ELF-1 (cell line): Measurements from ENCODE around the gene DCLK2.
"Not testable (repeated sequence)": the region's sequence is repeated elsewhere in the genome, so short reads cannot be mapped to it uniquely, and the experiment has no call there.

Experiments
- DNase-seq: peaks from one replicate; pipeline ENCODE4 v3.0.0-alpha.2; 2016; ENCODE audit warnings: low read depth, low spot score

The DCLK2 gene

GRCh38 chr4:150150629-150151062 lies 72.4 kb downstream of the DCLK2 start:
- DNase-seq = no peak

GRCh38 chr4:150152766-150153165 lies 74.5 kb downstream of the DCLK2 start:
- DNase-seq = no peak

DNA sequence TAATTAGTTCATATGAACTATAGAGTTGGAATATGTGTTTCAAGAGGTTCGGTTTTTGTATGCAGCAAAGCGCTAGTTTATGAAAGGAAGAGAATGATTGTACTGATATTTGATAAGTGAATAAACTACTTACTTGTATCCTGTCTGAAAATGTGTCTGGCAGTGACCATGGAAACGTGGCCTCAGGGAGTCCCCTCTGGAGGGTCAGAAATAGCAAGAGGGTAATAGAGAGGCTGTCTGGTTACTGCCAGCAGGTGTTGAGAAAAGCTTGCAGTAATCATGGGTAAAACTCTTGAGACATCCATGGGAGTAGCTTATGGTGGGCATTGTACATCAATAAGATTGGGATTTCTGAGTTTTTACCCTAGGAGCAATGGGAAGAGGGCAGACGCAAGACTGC lies 77.1 kb downstream of the DCLK2 start:
- no peak for DNase-seq

DNA sequence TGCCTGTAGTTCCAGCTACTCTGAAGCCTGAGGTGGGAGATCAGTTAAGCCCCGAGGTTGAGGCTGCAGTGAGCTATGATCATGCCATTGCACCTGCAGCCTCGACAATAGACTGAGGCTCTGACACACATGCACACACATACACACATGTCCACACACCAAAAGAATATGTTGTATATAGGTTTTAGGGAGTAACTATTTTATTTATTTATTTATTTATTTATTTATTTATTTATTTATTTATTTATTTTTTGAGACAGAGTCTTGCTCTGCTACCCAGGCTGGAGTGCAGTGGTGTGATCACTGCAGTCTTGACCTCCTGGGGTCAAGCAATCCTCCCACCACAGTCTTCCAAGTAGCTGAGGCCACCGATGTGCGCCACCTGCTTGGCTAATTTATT lies 78.3 kb downstream of the DCLK2 start:
- no peak for DNase-seq

GRCh38 chr4:150158041-150158440 lies 79.8 kb downstream of the DCLK2 start:
- no peak for DNase-seq

DNA sequence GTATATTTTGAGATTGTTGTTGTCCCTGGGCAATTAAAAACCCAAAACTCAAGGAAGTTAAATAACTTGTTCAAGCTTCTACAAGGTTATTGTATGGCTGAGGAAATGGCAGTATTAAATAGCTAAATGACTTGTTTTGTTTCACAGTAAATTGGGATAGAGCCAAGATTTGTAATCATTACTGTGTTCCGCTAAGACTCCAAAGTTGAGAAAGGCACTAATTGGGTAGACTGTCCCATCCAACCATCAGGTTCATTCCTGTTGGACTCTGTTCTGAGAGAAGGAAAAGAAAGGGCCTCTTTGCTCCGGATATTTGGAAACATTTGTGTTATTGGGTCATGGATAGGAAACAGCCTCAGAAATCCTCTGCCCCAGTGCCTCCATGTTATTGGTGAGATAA lies 82.2 kb downstream of the DCLK2 start:
- DNase-seq = no peak

DNA sequence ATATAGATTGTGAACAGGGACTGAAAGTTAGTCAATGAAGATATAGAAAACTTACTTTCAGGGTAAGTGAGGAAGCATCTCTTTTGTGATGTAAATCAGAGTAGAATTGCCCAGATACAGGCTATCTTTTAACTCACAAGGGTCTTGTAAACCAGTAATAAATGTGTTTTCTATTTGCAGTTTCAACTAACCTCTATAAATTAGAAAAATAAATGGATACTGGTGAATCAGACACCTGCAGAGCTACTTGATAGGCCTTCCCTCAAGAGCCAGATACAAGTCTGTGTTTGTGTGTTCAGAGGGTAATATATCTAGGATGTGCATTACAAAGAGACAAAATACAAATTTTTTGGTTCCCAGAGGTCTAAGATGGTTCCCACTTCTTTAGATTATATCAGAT lies 82.9 kb downstream of the DCLK2 start:
- DNase-seq = no peak

DNA sequence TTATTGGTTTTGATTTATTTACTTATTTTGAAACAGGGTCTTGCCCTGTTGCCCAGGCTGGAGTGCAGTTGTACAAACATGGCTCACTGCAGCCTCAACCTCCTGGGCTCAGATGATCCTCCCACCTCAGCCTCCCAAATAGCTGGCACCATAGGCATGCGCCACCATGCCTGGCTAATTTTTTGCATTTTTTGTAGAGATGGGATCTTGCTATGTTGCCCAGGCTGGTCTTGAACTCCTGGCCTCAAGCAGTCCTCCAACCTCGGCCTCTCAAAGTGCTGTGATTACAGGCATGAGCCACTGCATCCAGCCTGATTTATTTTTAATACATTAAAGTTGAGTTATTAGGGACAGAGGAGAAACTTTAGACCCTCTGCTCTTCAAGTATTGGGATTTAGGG lies 83.8 kb downstream of the DCLK2 start:
- not testable (repeated sequence) for DNase-seq

DNA sequence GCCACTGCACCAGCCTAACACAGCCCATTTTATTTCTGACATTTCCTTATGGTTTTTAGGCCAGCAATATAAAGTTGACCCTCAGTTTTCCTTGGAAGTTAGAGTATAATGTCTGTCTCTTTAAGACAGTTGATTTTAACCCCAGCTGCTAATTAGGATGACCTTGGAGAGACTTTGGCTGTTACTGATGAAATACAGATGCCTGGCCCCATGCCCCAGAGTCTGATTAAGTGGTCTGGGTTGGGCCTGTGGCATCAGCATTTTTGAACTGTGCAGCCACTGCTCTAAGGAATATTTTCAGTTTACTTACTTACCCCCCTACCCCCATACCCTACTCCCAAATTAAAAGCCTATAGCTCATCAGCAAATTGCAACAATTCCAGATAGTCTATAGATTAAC lies 85.8 kb downstream of the DCLK2 start:
- DNase-seq = no peak

DNA sequence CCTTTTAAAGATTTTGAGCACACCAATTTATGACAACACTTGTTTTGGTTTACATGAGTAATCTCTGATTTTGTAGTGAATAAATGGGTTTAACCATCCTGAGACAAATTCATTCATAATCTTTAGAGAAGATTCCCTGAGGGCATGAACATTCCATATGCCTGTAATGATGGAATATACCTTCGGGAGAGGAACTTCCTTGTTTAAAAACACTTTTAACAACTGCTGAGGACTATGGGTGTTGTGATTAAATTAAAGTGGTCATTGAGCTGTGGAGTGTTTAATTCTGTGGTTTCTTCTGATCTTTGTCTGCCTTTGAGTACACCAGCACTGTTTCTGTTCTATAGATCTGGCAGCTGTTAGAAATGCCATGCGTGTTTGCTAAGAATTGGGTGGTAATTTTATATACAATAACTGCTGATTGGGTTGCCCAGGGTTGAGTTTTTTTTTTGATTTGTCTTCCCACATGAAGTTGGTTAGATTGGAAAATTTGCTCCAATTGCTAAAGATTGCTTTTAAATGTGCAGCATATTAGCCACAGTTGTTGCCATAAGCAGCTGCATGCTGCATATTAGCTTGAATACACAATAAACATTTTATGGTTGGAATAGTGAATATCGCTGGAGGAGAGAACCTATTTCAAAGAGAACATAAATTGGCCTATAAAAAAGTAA lies 86.8 kb downstream of the DCLK2 start:
- no peak for DNase-seq

- DNase-seq = no peak
These were observed 88.8 kb downstream of the DCLK2 start for GRCh38 chr4:150167054-150167453.

GRCh38 chr4:150173432-150173861 lies 95.2 kb downstream of the DCLK2 start:
- DNase-seq = no peak

DNA sequence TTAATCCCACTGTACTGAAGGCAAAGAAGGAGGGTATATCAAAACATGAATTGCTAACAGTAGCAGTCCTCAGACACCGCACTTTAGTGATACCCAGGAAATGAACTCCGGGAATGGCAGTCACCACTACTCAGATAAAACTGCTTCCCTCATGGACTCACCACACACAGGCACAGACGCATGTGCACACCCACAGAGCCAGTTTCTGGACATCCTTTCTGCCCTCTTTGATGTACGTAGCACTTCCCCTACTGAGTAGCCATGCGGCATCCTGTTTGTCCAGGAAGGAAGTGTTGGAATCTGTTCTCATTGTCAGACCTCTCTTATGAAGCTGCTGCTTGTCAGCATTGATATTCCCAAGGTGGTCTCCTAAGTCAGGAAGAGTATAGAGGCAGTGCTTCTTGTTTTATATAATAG lies 95.7 kb downstream of the DCLK2 start:
- no peak for DNase-seq

- DNase-seq = no peak
These were observed 98.3 kb downstream of the DCLK2 start for GRCh38 chr4:150176547-150176946.

DNA sequence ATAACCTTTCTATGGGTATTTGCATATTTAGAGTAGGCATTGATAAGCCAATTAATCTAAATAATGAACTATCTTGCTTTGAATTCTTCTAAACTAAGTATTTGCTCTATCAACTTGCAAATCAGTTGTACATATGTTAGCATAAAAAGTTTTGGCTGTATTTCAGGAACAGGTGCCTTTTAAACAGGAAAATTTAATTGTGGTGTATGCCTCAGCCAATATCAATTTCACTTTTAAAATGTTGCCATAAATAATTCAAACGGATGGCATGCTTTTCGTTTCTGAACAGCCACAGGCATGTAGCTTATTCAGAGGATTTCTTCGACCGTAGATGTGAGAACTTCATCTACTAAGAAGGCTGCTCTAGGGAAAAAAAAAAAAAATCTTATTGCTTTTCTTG lies 99.9 kb downstream of the DCLK2 start:
- DNase-seq = no peak

GRCh38 chr4:150181536-150181935 lies 103.3 kb downstream of the DCLK2 start:
- no peak for DNase-seq

- no peak for DNase-seq
These were observed 104.5 kb downstream of the DCLK2 start for GRCh38 chr4:150182794-150183193.

GRCh38 chr4:150185033-150185432 lies 106.8 kb downstream of the DCLK2 start:
- not testable (repeated sequence) for DNase-seq

GRCh38 chr4:150192986-150193385 lies 114.7 kb downstream of the DCLK2 start:
- no peak for DNase-seq

- not testable (repeated sequence) for DNase-seq
These were observed 119.0 kb downstream of the DCLK2 start for GRCh38 chr4:150197256-150197655.

DNA sequence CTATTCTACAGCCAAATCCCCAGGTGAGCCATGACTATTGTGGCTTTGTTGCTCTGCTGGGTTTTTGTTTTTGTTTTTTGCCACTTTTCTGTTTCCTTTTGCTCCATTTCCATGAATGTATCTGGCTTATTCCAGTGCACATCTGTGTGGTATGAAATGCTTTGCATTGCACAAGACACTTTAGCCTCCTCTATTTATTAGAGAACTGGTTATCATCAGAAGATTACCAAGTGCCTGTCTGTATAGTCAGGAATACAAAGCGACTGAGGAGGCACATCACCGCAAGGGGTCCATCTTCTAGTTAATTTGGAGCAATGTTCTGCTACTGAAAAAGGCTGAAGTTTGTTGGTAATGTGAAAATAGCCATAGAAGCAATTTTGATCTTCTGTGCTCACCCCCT lies 120.8 kb downstream of the DCLK2 start:
- DNase-seq = no peak

- no peak for DNase-seq
These were observed 126.8 kb downstream of the DCLK2 start for GRCh38 chr4:150205016-150205415.

GRCh38 chr4:150206265-150206664 lies 128.0 kb downstream of the DCLK2 start:
- no peak for DNase-seq

GRCh38 chr4:150206954-150207353 lies 128.7 kb downstream of the DCLK2 start:
- DNase-seq = no peak
